PFSK-1 (cell line): ENCODE results near the gene ID3.

Experiments
- FOXP2 ChIP-seq: optimal IDR thresholded peaks from 2 replicates; pipeline ENCODE3; 2011; ENCODE audit warnings: borderline replicate concordance, control low read depth, inconsistent platforms; ENCODE audit not compliant: insufficient read depth; ENCODE audit errors: extremely low read length, extremely low read depth
- POLR2AphosphoS5 ChIP-seq: IDR thresholded peaks from 2 replicates; pipeline ENCODE4 v1.6.1; 2012; ENCODE audit warnings: low read depth, mild to moderate bottlenecking, control low read depth, low read length, moderate library complexity
- REST ChIP-seq, 2 experiments: IDR thresholded peaks; 2 replicates each; pipeline versions ENCODE4 v1.6.1 to v1.8.0; 2011 to 2012; ENCODE audit warnings: low read depth in 2 of 2, low read length in 2 of 2, control low read depth in 1 of 2, inconsistent platforms in 1 of 2, mild to moderate bottlenecking in 1 of 2, moderate library complexity in 1 of 2; ENCODE audit not compliant: insufficient read depth in 1 of 2
- SIN3A ChIP-seq: IDR thresholded peaks from 2 replicates; pipeline ENCODE4 v1.6.1; 2012; ENCODE audit warnings: mild to moderate bottlenecking, low read length, moderate library complexity, borderline replicate concordance; ENCODE audit not compliant: insufficient read depth
- TAF1 ChIP-seq: IDR thresholded peaks from 2 replicates; pipeline ENCODE4 v1.6.1; 2012; ENCODE audit warnings: low read length, control low read depth, borderline replicate concordance; ENCODE audit not compliant: insufficient read depth

The ID3 gene

DNA sequence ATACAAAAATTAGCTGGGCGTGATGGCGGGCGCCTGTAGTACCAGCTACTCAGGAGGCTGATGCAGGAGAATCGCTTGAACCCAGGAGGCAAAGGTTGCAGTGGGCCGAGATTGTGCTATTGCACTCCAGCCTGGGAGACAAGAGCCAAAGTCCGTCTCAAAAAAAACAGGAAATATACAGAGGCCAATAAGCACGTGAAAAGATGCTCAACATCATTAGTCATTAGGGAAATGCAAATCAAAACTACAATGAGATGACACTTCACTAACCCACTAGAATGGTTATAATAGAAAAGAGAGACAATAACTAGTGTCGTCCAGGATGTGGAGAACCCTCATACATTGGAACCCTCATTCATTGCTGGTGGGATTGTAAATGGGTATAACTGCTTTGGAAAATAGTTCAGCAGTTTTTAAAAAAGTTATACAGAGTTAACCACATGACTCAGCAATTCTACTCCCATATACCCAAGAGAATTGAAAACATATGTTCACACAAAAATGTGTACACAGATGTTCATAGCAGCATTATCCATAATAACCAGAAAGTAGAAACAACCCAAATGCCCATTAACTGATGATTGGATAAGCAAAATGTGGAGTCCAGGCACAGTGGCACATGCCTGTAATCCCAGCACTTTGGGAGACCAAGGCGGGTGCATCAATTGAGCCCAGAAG, 21.9 kb downstream of the ID3 start:
- TF ChIP-seq REST (IDR thresholded peaks at IDR 0.05; ENCODE audit: insufficient read depth in 1 of 2, low read depth in 2 of 2, low read length in 2 of 2) = no peak
- no peak for TF ChIP-seq POLR2AphosphoS5
- no peak for TF ChIP-seq SIN3A
- no peak for TF ChIP-seq TAF1
- no peak for TF ChIP-seq FOXP2

DNA sequence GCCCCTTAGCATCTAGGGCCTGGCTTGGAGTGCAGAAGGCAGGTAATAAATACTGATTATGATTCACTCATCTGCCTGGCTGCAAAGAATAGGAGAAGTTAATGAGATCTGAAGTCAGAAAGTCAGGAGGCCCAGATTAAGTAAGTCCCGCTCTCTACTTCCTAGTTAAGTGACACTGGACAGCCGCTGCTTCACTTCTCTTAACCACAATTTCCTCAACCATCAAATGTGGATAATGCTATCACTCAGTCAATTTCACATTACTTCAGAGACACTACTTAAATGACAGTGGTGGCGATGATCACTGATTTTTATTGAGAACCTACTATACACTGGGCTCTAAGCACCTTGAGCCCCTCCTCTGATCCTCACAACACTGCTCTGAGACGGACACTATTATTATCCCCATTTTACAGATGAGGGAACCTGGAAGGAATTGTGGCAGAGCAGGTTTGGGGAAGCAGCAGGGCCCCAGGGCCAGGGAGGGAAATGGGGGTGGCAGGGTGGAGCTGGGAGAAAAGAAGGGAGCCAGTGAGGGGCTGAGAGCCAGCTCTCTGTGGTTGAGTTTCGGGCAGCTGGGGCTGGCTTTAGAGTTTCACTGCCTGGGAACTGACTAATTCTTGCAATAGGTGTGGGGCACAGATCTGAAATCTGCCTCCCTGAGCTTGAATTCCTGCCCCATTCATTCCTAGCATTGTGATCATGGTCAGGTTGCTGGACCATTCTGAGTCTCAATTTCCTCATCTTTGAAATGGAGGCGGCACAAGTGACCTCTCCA, 25.9 kb downstream of the ID3 start:
- TF ChIP-seq TAF1 = no peak
- no peak for TF ChIP-seq SIN3A
- TF ChIP-seq FOXP2 = no peak
- TF ChIP-seq REST (IDR thresholded peaks at IDR 0.05; ENCODE audit: insufficient read depth in 1 of 2, low read depth in 2 of 2, low read length in 2 of 2) = no peak
- TF ChIP-seq POLR2AphosphoS5 = no peak

DNA sequence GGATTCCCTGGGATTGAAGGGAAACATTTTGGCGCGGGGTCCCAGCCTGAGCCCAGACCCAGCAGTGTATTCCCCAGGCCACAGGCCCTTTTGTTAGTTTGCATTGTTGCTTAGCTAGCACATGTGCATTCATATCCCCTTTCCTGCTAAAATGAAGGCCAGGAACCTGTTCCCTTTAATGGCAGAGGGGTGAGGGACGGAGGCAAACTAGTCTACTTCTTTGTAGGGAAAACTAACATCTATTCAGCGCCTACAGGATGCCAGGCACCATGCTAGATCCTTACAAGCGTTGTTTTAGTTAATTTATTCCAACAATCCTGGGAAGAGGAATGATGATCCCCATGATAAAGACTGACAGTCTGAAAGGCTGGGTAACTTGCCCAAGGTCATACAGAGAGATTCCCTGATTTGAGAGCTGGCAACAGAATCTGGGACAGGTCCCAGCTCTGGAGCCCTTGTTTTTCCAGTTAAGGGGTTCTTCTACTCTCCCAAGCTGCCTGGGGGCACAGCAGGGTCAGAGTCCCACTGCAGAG, 27.7 kb downstream of the ID3 start:
- TF ChIP-seq FOXP2 = no peak
- no peak for TF ChIP-seq TAF1
- no peak for TF ChIP-seq SIN3A

DNA sequence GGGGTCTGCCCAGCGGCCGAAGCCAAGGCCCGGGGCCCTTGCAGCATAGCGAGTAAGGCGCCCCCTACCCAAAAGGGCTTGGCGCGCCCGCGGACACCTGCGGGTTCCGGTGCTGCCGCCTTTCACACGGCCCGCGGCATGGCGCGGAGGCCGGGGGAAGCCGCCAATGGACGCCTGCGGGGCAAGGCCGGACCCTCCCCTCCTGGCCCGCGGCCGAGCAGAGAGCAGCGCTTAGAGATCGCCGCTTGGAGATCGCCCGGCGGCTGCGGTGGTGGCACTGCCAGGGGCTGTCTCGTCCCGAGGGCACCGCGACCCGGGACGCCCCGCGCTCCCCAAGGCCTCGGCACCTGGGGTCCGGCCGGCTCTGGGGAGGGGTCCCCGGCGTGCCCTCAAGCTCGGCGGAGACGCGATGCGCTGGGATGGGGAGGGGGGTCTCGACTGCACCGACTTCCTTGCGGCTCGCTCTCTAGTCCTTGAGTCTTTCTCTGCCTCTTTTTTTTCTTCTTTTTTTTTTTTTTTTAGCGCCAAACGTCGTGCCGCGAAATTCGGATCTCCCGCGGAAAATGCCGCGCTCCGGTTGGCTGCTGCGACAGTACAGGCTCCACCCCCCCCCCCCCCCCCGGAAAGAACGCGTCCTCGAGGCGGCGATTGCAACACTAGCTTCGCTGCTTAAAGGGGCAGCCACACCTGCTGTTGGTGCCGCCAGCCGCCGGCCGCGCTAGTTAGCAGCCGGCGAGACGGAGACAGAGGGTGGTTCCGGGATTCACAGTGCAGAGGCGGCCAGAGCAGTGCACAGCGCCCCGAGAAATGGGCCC, 28.3 kb downstream of the ID3 start, which contains the start of gene E2F2:
Gene E2F2, minus strand, starts transcription at position 487 of the 815 bp plus-strand sequence. Its CDS starts 440 bp downstream, at position 47.
- TF ChIP-seq REST (IDR thresholded peaks at IDR 0.05; ENCODE audit: insufficient read depth in 1 of 2, low read depth in 2 of 2, low read length in 2 of 2) (0 out of 4 replicates have a peak, but pooled peaks of 1 of the 2 experiments have one; percentile 14), FOXP2 (peak; percentile 62), POLR2AphosphoS5 (peak; percentile 72; the same call in 1 of the 2 replicates), SIN3A (0 out of 2 replicates have a peak, but pooled peaks have one; percentile 72), TAF1 (0 out of 2 replicates have a peak, but pooled peaks have one; percentile 8)
